K562 (cell line): Measurements from ENCODE around the gene SNRPA. TPM values are rescaled to one million over a fixed set of nuclear protein-coding genes. Genes with fewer than 3 reads are reported as not detected.

Experiments
- CHCHD3 ChIP-seq: fragments of 250-450 bp; sonication (Bioruptor Pico); IDR thresholded peaks from 2 replicates; pipeline ENCODE4 v2.1.2; 2022; ENCODE audit warnings: mild to moderate bottlenecking
- DLX4 ChIP-seq: fragments of 250-450 bp; sonication (Bioruptor Pico); IDR thresholded peaks from 2 replicates; pipeline ENCODE4 v1.6.1; 2021; ENCODE audit warnings: mild to moderate bottlenecking
- NCOA2 ChIP-seq, 2 experiments: fragments of 450-650 bp; IDR thresholded peaks; 2 replicates each; pipeline ENCODE4 v1.6.1; 2018; ENCODE audit warnings: mild to moderate bottlenecking in 2 of 2, moderate library complexity in 1 of 2; ENCODE audit not compliant: partially characterized antibody in 2 of 2
- PPARD ChIP-seq: fragments of 250-450 bp; sonication (Bioruptor Pico); IDR thresholded peaks from 2 replicates; pipeline ENCODE4 v1.8.0; 2022; ENCODE audit warnings: inconsistent platforms, mild to moderate bottlenecking, moderate library complexity
- SIN3A ChIP-seq, 2 experiments: fragments of 150-350 bp in 1 of 2; IDR thresholded peaks; 2 replicates each; pipeline ENCODE4 v1.6.1; 2011 to 2016; ENCODE audit warnings: borderline replicate concordance in 2 of 2, low read depth in 2 of 2, low read length in 2 of 2, mild to moderate bottlenecking in 2 of 2, moderate library complexity in 2 of 2; ENCODE audit not compliant: control insufficient read depth in 1 of 2
- ZBED1 ChIP-seq: IDR thresholded peaks from 2 replicates; pipeline ENCODE4 v1.6.1; 2014
- ZNF212 ChIP-seq: fragments of 450-650 bp; formaldehyde crosslinking; IDR thresholded peaks from 2 replicates; pipeline ENCODE4 v1.4.0; 2020; ENCODE audit warnings: mild to moderate bottlenecking
- ZNF589 ChIP-seq: fragments of 200-800 bp; sonication (Bioruptor generic); IDR thresholded peaks from 2 replicates; pipeline ENCODE4 v1.6.1; 2016; ENCODE audit warnings: low read depth, missing genetic modification characterization, missing compliant biosample characterization
- polyA plus RNA-seq, 8 experiments: library from polyadenylated mRNA; depleted of rRNA in 4 of 8; stranded (reverse) in 5 of 8; unstranded in 3 of 8; fragments of >200 nt; fragmentation: Nextera tagmentation in 2 of 8; fragmentation: Illumina TruSeq in 1 of 8; extraction: Ambion mirVana in 2 of 8; extraction: Trizol in 1 of 8; gene quantifications; 2 replicates each; pipeline versions ENCODE4 v1.2.1 to v1.2.3, GENCODE V29; 2011 to 2014; ENCODE audit warnings: inconsistent platforms in 1 of 8, missing spikeins in 1 of 8
- total RNA-seq, 7 experiments: library from RNA; depleted of rRNA in 6 of 7; stranded (reverse); fragments of >200 nt in 6 of 7; fragmentation: Illumina TruSeq in 2 of 7; extraction: Trizol in 2 of 7; gene quantifications; 2 replicates each; pipeline versions ENCODE4 v1.2.1 to v1.2.3, GENCODE V29; 2011 to 2021; ENCODE audit warnings: low replicate concordance in 1 of 7
- TF ChIP-seq, protein P1 (sequence below), 2 experiments: fragments of 450-650 bp; formaldehyde crosslinking in 1 of 2; IDR thresholded peaks; 2 replicates each; pipeline versions ENCODE4 v1.4.0 to v1.6.1; 2014 to 2020; ENCODE audit warnings: mild to moderate bottlenecking in 2 of 2, borderline replicate concordance in 1 of 2, low read depth in 1 of 2
- TF ChIP-seq, protein P2 (sequence below): fragments of 450-650 bp; IDR thresholded peaks from 2 replicates; pipeline ENCODE4 v1.6.1; 2017; ENCODE audit warnings: antibody characterized with exemption, mild to moderate bottlenecking
- TF ChIP-seq, protein P3 (sequence below), 2 experiments: fragments of 450-650 bp; IDR thresholded peaks; 2 replicates each; pipeline ENCODE4 v1.6.1; 2016

The SNRPA gene
- total and polyA plus RNA-seq, 9 of the 15 experiments (the other 6 are each of a cell fraction or from before 2014, with no cell fraction given) = 16.3 to 311 (median 193) TPM

DNA sequence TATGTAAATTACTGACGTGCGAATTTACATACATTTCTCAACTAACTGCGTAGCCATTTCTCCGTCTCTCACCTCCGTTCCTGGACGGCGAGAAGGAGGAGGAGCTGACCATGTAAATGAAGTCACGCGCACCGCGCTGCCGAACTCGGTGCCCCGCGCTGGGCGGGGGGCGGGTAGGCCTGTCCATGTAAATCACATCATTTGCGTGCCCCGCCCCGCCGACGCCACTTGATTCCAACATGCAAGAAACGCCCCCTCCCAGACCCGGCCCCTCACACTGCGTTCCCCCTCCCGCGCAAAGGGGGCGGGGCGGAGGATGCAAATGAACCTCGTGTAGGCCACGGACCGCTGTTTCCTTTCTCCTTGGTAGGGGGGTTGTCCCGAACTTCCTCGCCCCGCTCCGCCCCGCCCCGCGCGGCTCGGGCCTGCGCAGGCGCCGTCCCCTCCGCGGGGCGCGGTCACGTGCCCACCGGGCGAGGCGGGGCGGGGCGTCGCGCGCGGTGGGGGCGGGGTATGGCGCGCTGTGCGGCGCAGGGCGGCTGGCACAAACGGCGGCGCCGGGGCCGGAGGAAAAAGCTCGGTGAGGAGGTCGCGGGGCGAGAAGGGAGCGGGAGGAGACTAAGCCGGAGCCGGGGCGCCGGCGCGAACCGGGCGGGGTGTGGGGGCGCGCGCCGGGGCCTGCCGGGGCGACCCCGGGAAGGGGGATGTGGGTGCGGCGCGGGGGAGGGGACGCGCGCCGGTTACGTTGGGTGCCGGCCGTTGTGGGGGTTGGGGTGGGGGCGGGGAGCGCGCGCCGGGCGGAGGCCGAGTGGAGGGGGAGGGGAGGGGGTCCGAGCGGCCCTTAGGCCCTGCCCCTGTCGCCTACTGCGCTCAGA is 47.9 kb downstream of the SNRPA start, which contains the start of gene EGLN2 (continued):
- TF ChIP-seq, protein P1, sequence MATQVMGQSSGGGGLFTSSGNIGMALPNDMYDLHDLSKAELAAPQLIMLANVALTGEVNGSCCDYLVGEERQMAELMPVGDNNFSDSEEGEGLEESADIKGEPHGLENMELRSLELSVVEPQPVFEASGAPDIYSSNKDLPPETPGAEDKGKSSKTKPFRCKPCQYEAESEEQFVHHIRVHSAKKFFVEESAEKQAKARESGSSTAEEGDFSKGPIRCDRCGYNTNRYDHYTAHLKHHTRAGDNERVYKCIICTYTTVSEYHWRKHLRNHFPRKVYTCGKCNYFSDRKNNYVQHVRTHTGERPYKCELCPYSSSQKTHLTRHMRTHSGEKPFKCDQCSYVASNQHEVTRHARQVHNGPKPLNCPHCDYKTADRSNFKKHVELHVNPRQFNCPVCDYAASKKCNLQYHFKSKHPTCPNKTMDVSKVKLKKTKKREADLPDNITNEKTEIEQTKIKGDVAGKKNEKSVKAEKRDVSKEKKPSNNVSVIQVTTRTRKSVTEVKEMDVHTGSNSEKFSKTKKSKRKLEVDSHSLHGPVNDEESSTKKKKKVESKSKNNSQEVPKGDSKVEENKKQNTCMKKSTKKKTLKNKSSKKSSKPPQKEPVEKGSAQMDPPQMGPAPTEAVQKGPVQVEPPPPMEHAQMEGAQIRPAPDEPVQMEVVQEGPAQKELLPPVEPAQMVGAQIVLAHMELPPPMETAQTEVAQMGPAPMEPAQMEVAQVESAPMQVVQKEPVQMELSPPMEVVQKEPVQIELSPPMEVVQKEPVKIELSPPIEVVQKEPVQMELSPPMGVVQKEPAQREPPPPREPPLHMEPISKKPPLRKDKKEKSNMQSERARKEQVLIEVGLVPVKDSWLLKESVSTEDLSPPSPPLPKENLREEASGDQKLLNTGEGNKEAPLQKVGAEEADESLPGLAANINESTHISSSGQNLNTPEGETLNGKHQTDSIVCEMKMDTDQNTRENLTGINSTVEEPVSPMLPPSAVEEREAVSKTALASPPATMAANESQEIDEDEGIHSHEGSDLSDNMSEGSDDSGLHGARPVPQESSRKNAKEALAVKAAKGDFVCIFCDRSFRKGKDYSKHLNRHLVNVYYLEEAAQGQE (IDR thresholded peaks at IDR 0.05; ENCODE audit: borderline replicate concordance) = peak; percentile 54
- TF ChIP-seq, protein P1 (CRISPR knock-in tag; IDR thresholded peaks at IDR 0.05; ENCODE audit: low read depth) = no peak
- TF ChIP-seq, protein P2, sequence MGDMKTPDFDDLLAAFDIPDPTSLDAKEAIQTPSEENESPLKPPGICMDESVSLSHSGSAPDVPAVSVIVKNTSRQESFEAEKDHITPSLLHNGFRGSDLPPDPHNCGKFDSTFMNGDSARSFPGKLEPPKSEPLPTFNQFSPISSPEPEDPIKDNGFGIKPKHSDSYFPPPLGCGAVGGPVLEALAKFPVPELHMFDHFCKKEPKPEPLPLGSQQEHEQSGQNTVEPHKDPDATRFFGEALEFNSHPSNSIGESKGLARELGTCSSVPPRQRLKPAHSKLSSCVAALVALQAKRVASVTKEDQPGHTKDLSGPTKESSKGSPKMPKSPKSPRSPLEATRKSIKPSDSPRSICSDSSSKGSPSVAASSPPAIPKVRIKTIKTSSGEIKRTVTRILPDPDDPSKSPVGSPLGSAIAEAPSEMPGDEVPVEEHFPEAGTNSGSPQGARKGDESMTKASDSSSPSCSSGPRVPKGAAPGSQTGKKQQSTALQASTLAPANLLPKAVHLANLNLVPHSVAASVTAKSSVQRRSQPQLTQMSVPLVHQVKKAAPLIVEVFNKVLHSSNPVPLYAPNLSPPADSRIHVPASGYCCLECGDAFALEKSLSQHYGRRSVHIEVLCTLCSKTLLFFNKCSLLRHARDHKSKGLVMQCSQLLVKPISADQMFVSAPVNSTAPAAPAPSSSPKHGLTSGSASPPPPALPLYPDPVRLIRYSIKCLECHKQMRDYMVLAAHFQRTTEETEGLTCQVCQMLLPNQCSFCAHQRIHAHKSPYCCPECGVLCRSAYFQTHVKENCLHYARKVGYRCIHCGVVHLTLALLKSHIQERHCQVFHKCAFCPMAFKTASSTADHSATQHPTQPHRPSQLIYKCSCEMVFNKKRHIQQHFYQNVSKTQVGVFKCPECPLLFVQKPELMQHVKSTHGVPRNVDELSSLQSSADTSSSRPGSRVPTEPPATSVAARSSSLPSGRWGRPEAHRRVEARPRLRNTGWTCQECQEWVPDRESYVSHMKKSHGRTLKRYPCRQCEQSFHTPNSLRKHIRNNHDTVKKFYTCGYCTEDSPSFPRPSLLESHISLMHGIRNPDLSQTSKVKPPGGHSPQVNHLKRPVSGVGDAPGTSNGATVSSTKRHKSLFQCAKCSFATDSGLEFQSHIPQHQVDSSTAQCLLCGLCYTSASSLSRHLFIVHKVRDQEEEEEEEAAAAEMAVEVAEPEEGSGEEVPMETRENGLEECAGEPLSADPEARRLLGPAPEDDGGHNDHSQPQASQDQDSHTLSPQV = no peak
- 0 out of 2 replicates have a peak, but pooled peaks have one; percentile 52 for TF ChIP-seq ZNF589 (CRISPR knock-in tag)
- TF ChIP-seq NCOA2 (IDR thresholded peaks at IDR 0.05; ENCODE audit: partially characterized antibody in 2 of 2) = no peak
- TF ChIP-seq CHCHD3 (CRISPR knock-in tag) = no peak
- no peak for TF ChIP-seq DLX4 (CRISPR knock-in tag)
- no peak for TF ChIP-seq ZBED1
- TF ChIP-seq ZNF212 = no peak
- TF ChIP-seq, protein P3, sequence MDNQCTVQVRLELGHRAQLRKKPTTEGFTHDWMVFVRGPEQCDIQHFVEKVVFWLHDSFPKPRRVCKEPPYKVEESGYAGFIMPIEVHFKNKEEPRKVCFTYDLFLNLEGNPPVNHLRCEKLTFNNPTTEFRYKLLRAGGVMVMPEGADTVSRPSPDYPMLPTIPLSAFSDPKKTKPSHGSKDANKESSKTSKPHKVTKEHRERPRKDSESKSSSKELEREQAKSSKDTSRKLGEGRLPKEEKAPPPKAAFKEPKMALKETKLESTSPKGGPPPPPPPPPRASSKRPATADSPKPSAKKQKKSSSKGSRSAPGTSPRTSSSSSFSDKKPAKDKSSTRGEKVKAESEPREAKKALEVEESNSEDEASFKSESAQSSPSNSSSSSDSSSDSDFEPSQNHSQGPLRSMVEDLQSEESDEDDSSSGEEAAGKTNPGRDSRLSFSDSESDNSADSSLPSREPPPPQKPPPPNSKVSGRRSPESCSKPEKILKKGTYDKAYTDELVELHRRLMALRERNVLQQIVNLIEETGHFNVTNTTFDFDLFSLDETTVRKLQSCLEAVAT (IDR thresholded peaks at IDR 0.05) = no peak
- no peak for TF ChIP-seq PPARD (CRISPR knock-in tag)
- TF ChIP-seq SIN3A (IDR thresholded peaks at IDR 0.05; ENCODE audit: borderline replicate concordance in 2 of 2, control insufficient read depth in 1 of 2, low read depth in 2 of 2, low read length in 2 of 2) = no peak; a peak in 1 of 4 replicates
